ENCODE data around the gene MYLK4.

DNA sequence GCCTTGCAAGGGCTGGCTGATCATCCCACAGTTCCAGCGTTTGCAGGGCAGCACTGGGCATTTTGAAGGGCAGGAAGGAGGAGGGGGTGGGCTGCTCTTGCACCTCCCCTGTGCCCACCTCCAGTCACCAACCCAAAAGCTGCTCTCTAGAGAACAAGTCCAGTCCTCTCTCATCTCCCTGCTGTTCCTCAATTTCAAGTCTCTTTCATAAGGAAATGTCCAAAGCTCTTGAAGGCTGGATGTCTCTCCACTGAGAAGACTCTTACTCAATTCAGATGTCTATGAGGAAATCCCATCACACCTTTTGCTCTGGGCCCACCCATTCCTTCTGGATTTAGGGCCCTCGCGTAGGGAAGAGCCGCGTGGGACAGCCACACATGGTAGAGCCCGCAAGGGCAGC is 46.1 kb upstream of the MYLK4 start:
- TF ChIP-seq EZH2 (IDR thresholded peaks at IDR 0.05) (no peak), POLR2AphosphoS5 (IDR thresholded peaks at IDR 0.05; ENCODE audit: borderline replicate concordance, low read depth, low read length) (no peak)

All from SK-N-MC (cell line).